ENCODE results near the gene SPX.

The SPX gene

GRCh38 chr12:21553329-21553675 lies 27.2 kb downstream of the SPX start:
- Histone ChIP-seq H3K9ac (ENCODE audit: low read length) (no peak overlapping the region), H2AFZ (ENCODE audit: low read length) (no peak overlapping the region), H3F3A (ENCODE audit: insufficient read depth, low read length) (no peaks in the 10 kb centered on the region), H3K27ac (ENCODE audit: low read length) (no peak overlapping the region), H3K27me3 (replicated peaks; ENCODE audit: insufficient read depth, low read length) (no peaks in the 10 kb centered on the region), H3K79me2 (ENCODE audit: low read length) (no peaks in the 10 kb centered on the region), H4K20me1 (ENCODE audit: insufficient read depth, low read length) (no peaks in the 10 kb centered on the region), H3K4me2 (ENCODE audit: low read depth, low read length) (no peak overlapping the region), H3K4me3 (ENCODE audit: low read length) (no peak overlapping the region), H3K36me3 (replicated peaks; ENCODE audit: insufficient read depth, low read length) (no peaks in the 10 kb centered on the region), H3K4me1 (ENCODE audit: low read length) (peaks cover 12% of the 10 kb centered on the region; the same call in 1 of the 2 replicates), H3K9me3 (replicated peaks; ENCODE audit: insufficient read depth, low read length) (no peaks in the 10 kb centered on the region), H3K9me2 (replicated peaks; ENCODE audit: insufficient read depth, low read length) (no peaks in the 10 kb centered on the region)
- DNase-seq = no peak
- TF ChIP-seq, protein P1, sequence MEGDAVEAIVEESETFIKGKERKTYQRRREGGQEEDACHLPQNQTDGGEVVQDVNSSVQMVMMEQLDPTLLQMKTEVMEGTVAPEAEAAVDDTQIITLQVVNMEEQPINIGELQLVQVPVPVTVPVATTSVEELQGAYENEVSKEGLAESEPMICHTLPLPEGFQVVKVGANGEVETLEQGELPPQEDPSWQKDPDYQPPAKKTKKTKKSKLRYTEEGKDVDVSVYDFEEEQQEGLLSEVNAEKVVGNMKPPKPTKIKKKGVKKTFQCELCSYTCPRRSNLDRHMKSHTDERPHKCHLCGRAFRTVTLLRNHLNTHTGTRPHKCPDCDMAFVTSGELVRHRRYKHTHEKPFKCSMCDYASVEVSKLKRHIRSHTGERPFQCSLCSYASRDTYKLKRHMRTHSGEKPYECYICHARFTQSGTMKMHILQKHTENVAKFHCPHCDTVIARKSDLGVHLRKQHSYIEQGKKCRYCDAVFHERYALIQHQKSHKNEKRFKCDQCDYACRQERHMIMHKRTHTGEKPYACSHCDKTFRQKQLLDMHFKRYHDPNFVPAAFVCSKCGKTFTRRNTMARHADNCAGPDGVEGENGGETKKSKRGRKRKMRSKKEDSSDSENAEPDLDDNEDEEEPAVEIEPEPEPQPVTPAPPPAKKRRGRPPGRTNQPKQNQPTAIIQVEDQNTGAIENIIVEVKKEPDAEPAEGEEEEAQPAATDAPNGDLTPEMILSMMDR (IDR thresholded peaks at IDR 0.05; ENCODE audit: low read length) = no peak
- no peak for TF ChIP-seq EZH2phosphoT487 (IDR thresholded peaks at IDR 0.05; ENCODE audit: low read length)
- TF ChIP-seq EZH2 (optimal IDR thresholded peaks at IDR 0.05; ENCODE audit: low read depth, low read length) = no peak

DNA sequence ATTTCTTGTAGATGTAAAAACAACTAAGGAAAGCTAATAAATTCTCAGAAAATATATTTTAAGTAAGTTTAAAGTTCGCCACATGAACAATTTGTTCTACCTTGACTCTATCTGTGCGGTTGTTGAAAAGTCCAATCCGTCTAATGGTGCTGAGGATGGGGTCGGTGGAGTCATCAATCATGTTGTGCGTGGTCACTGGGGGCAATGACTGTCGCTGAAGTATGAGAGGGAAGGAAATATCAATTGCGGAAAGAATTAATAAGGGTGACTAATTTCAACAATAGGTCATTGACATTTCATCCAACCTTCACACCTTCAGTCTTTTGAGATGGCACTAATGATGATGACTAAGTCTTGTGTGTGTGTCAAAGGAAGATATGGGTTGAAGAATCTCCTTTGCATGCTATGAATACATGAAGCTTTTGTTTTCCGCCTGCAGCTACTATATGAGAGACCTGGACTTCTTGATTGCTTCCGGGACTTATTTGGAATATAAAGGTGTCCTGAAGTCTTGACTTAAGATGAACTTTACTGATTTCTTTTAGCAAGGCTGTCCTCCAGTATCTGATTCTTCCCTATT lies 32.1 kb downstream of the SPX start:
- TF ChIP-seq EZH2 (optimal IDR thresholded peaks at IDR 0.05; ENCODE audit: low read depth, low read length) = no peak
- TF ChIP-seq, protein P1 (IDR thresholded peaks at IDR 0.05; ENCODE audit: low read length) = no peak
- TF ChIP-seq EZH2phosphoT487 (IDR thresholded peaks at IDR 0.05; ENCODE audit: low read length) = no peak
- no peaks in the 10 kb centered on the region for H3K79me2 ChIP-seq (ENCODE audit: low read length)
- H3F3A ChIP-seq (ENCODE audit: insufficient read depth, low read length) = no peaks in the 10 kb centered on the region
- H3K9me3 ChIP-seq (replicated peaks; ENCODE audit: insufficient read depth, low read length) = no peaks in the 10 kb centered on the region
- H3K27me3 ChIP-seq (replicated peaks; ENCODE audit: insufficient read depth, low read length) = no peaks in the 10 kb centered on the region
- H3K27ac ChIP-seq (ENCODE audit: low read length) = no peak overlapping the region
- no peak for DNase-seq
- no peak overlapping the region for H3K9ac ChIP-seq (ENCODE audit: low read length)
- H3K4me2 ChIP-seq (ENCODE audit: low read depth, low read length) = no peak overlapping the region
- H4K20me1 ChIP-seq (ENCODE audit: insufficient read depth, low read length) = no peaks in the 10 kb centered on the region
- H3K4me3 ChIP-seq (ENCODE audit: low read length) = no peak overlapping the region
- no peak overlapping the region for H2AFZ ChIP-seq (ENCODE audit: low read length)
- no peaks in the 10 kb centered on the region for H3K4me1 ChIP-seq (ENCODE audit: low read length)
- no peaks in the 10 kb centered on the region for H3K9me2 ChIP-seq (replicated peaks; ENCODE audit: insufficient read depth, low read length)
- no peaks in the 10 kb centered on the region for H3K36me3 ChIP-seq (replicated peaks; ENCODE audit: insufficient read depth, low read length)

DNA sequence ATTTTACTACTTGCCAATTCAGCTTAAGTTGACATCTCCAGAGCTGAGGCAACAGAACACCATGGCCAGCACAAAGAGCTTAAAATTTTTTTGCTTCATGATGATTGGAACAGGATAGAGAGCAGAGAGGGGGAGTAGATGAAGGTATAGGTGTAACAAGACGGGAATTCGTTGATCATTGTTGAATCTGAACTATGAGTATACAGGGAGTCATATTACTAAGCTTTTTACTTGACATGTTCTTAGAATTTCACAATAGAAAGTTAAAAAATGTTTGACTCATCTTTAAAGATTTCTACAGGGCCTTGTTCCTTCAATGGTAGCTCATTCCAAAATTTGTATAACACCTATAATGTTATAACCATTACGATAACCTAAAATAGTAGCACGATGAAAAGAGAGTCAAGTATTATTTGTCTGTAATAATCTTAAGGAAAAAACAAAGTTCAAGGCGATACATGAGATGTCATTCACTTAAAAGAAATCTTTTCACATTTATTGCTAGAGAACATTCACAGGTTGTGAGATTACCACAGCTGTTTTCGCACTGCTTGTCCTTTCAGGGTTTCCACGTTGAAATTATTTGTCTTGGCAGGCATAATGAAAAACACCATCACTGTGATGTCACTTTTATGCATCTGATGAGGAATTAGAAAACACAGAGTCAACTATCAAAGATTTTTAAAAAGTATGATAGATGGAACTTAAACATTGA lies 33.9 kb downstream of the SPX start:
- H3K9ac ChIP-seq (ENCODE audit: low read length) = no peak overlapping the region
- no peaks in the 10 kb centered on the region for H3K9me3 ChIP-seq (replicated peaks; ENCODE audit: insufficient read depth, low read length)
- H2AFZ ChIP-seq (ENCODE audit: low read length) = no peak overlapping the region
- no peak overlapping the region for H3K4me2 ChIP-seq (ENCODE audit: low read depth, low read length)
- TF ChIP-seq EZH2 (optimal IDR thresholded peaks at IDR 0.05; ENCODE audit: low read depth, low read length) (no peak), EZH2phosphoT487 (IDR thresholded peaks at IDR 0.05; ENCODE audit: low read length) (no peak)
- TF ChIP-seq, protein P1 (IDR thresholded peaks at IDR 0.05; ENCODE audit: low read length) = no peak
- H3K9me2 ChIP-seq (replicated peaks; ENCODE audit: insufficient read depth, low read length) = no peaks in the 10 kb centered on the region
- DNase-seq = no peak
- no peaks in the 10 kb centered on the region for H3K27me3 ChIP-seq (replicated peaks; ENCODE audit: insufficient read depth, low read length)
- H3K36me3 ChIP-seq (replicated peaks; ENCODE audit: insufficient read depth, low read length) = no peaks in the 10 kb centered on the region
- H3K4me1 ChIP-seq (ENCODE audit: low read length) = no peaks in the 10 kb centered on the region
- H3K79me2 ChIP-seq (ENCODE audit: low read length) = no peaks in the 10 kb centered on the region
- no peak overlapping the region for H3K27ac ChIP-seq (ENCODE audit: low read length)
- H4K20me1 ChIP-seq (ENCODE audit: insufficient read depth, low read length) = no peaks in the 10 kb centered on the region
- no peaks in the 10 kb centered on the region for H3F3A ChIP-seq (ENCODE audit: insufficient read depth, low read length)
- no peak overlapping the region for H3K4me3 ChIP-seq (ENCODE audit: low read length)
